ENCODE results near the gene LAMC2.

GRCh38 chr1:183149273-183149672 is 36.8 kb upstream of the LAMC2 start:
- TF ChIP-seq CTCF (IDR thresholded peaks at IDR 0.05) (no peak), EP300 (IDR thresholded peaks at IDR 0.05) (no peak), POLR2A (IDR thresholded peaks at IDR 0.05; ENCODE audit: low read depth) (no peak), POLR2AphosphoS5 (IDR thresholded peaks at IDR 0.05) (no peak)

Measured in esophagus muscularis mucosa (tissue), 4 donors.